GM18505 (cell line): ENCODE measurements around the gene RAVER1.
A peak's percentile ranks its signal among the peaks of the same experiment; 100 is the strongest.
"Not testable (repeated sequence)": the region's sequence is repeated elsewhere in the genome, so short reads cannot be mapped to it uniquely, and the experiment has no call there.

Experiments used
- ATAC-seq: cut with Tn5 transposase; IDR thresholded peaks from one replicate; pipeline ENCODE4 v1.9.1; 2021; ENCODE audit not compliant: unreplicated experiment
- POLR2A ChIP-seq: IDR thresholded peaks from 4 replicates; pipeline ENCODE4 v1.6.1; 2011; ENCODE audit warnings: borderline replicate concordance; ENCODE audit not compliant: insufficient read depth, insufficient read length; ENCODE audit errors: extremely low read depth

Gene RAVER1

GRCh38 chr19:10332965-10333757 lies at the start of gene RAVER1:
Gene RAVER1, minus strand, starts transcription at chr19:10333529. Its CDS starts 22 bp downstream, at chr19:10333507.
- peak; percentile 91 for TF ChIP-seq POLR2A
- ATAC-seq, result peak; percentile 88

GRCh38 chr19:10383223-10383499 lies 49.8 kb upstream of the RAVER1 start:
- not testable (repeated sequence) for ATAC-seq

GRCh38 chr19:10380313-10381102 lies 47.2 kb upstream of the RAVER1 start, which contains the start of gene TYK2:
Gene TYK2, minus strand, starts transcription at chr19:10380572. Its CDS starts 2,166 bp downstream, at chr19:10378406.
- ATAC-seq, result peak; percentile 89
- peak; percentile 85 for TF ChIP-seq POLR2A

- TF ChIP-seq POLR2A, result no peak
- ATAC-seq, result no peak
These were observed 46.6 kb upstream of the RAVER1 start for GRCh38 chr19:10379880-10380312.

DNA sequence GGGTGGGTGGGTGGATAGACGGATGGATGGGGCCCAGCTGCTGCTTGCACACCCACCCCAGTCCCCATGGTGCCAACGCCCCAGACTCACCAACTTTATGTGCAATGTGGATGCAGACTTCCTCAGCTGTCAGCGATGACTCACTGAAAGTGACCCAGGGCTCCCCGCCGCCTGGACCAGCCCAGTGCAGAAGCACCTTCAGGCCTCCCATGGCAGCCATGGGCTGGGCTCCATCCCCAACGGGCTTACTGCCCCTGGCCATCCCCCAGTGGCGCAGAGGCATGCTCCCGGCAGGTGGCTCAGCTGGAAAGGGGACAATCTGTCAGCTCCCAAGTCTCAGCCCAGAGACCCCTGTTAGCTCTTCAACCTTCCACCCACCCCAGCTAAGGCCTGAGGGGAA lies 44.8 kb upstream of the RAVER1 start:
- no peak for ATAC-seq
- TF ChIP-seq POLR2A, result no peak

- not testable (repeated sequence) for ATAC-seq
These were observed 43.9 kb upstream of the RAVER1 start for GRCh38 chr19:10377140-10377640.

DNA sequence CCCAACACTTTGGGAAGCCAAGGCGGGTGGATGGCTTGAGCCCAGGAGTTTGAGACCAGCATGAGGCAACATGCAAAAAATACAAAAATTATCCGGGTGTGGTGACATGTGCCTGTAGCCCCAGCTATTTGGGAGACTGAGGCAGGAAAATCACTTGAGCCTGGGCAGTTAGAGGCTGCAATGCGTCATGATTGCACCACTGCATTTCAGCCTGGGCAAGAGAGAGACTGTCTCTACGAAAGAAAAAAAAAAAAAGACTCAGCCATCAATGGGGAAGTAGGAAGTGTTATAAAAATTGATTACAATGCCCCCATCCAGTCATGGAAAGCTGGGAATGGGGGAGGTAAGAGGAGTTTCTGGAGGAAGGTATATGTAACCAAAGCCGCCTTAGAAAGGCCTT lies 41.6 kb upstream of the RAVER1 start:
- no peak for TF ChIP-seq POLR2A
- ATAC-seq, result no peak

- no peak for ATAC-seq
- no peak for TF ChIP-seq POLR2A
These were observed 39.4 kb upstream of the RAVER1 start for GRCh38 chr19:10372690-10373089.

DNA sequence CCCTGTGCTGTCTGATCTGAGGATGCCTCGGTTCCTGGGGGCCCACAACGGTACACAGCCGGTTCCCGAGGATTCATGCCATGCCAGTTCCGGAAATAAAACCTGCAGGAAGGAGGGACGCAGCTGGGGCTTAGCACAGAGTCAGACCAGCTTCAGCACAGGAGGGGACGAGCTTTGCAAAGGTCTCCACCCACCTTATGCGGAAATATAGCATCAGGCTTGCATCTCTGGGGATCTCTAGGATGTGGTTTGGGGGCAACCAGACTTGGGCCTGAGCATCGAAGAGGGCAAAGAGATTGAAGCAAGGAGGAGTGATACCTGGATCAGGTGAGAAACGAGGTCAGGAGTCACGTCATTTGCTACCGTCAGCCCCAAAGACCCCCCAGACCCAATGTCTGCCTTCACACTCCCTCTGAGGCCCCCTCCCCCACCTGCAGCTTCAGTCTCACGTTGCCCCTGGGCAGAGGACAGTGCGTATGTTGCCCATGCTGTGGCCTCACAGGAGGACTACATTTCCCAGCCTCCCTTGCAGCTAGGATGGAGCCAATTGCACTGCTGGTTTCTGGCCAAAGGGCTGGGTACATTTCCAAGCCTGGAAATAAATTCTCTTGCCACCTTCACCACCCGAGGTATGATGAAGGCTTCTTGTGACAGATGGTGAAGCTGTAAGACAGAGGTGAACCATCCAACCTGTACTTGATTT lies 34.9 kb upstream of the RAVER1 start:
- ATAC-seq, result no peak
- no peak for TF ChIP-seq POLR2A

- ATAC-seq, result not testable (repeated sequence)
These were observed 33.7 kb upstream of the RAVER1 start for GRCh38 chr19:10366950-10367512.

DNA sequence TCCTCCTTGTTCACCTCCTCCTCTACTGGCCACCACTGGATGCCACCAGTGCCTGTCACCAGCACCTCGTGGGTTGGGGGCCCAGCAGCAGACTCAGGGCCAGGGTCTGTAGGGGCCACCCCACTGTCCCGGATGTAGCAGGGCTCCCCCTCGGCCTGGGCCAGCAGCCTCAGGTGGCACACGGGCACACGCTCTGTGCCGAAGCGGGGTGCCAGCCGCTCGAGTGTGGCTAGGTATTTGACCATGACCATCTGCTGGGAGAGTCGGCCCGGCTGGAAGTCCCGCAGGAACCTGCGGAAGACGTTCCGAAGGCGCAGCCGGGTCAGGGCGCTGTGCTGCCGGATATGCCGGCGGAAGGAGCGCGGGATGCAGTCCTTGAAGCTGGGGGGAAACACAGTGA lies 32.2 kb upstream of the RAVER1 start:
- no peak for ATAC-seq
- TF ChIP-seq POLR2A, result no peak

DNA sequence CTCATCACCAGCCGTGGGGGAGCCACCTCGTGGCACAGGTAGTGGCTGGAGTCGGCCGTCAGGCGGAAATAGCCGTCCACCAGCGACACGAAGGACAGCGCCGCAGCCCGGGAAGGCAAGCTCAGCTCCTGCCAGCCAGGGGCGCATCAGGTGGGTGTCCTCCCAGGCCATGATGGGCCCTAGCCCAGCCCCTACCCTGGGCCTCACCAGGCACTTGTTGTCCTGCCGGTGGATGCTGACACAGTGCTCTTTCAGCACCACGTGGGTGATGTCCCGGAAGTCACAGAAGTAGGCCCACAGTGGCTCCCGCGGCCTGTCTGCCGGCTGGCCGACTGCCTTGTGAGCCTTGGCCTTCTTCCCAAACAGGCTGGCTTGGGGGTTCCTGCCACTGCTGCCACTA lies 31.3 kb upstream of the RAVER1 start:
- no peak for TF ChIP-seq POLR2A
- ATAC-seq, result no peak

DNA sequence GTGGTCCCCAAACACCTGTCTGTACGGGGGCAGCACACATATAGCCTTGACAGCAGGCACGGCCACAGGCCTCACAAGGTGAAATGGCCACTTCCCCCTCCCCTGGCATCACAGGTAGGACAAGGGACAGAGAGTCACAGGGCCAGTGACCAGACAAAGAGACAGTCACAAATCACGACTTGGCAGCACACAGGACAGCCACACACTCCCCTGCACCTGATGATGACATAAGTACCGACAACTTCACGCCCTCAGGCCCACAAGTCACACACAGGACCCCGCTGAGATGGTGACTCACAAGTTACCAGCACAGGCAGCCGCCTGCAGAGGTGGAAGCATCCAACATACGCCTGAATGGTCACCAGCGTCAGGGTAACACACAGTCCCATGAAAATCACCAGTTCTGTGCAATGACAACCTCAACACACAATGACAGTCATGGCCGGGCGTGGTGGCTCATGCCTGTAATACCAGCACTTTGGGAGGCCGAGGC lies 30.5 kb upstream of the RAVER1 start:
- no peak for TF ChIP-seq POLR2A
- ATAC-seq, result no peak

- ATAC-seq, result no peak
- TF ChIP-seq POLR2A, result no peak
These were observed 28.9 kb upstream of the RAVER1 start for GRCh38 chr19:10362259-10362658.

- no peak for ATAC-seq
- TF ChIP-seq POLR2A, result no peak
These were observed 28.3 kb upstream of the RAVER1 start for GRCh38 chr19:10361569-10362011.
